Measurements from ENCODE around the gene RTP5. TPM values are rescaled to one million over a fixed set of nuclear protein-coding genes. Genes with fewer than 3 reads are reported as not detected.
A peak's percentile ranks its signal among the peaks of the same experiment; 100 is the strongest.

The RTP5 gene
- total and polyA plus RNA-seq, 10 donors = 0.34 to 2.2 (median 0.86) TPM

GRCh38 chr2:241867776-241868420 is 1.6 kb upstream of the RTP5 start:
- Histone ChIP-seq H3K9me3 (no peaks in the 10 kb centered on the region), H3K27ac (peak overlapping the region in 6 of 8 donors; percentile 13 to 85 (median 73)), H3K4me1 (peaks cover 0 to 88% (median 48%) of the 10 kb centered on the region in 6 donors), H3K36me3 (no peaks in the 10 kb centered on the region), H3K4me3 (peak overlapping the region in 1 of 8 donors; percentile 46), H3K27me3 (replicated peaks in 1 of 7) (peaks cover 0 to 93% (median 27%) of the 10 kb centered on the region in 7 donors)
- intact Hi-C loops (cut with DNase I; ENCODE audit: low total_unique reads) = no loop called here
- no peak for TF ChIP-seq POLR2A (IDR thresholded peaks at IDR 0.05)
- TF ChIP-seq POLR2AphosphoS5 (IDR thresholded peaks at IDR 0.05) = peak; percentile 60 to 84 (median 64)
- no peak for DNase-seq
- 30 to 52% (median 34%) methylated on average over 12 to 19 of the region's 19 CpGs for WGBS, 5 donors

- peak overlapping the region in 5 of 8 donors; percentile 67 to 85 (median 77) for H3K27ac ChIP-seq
- peaks cover 0 to 81% (median 40%) of the 10 kb centered on the region in 6 donors for H3K4me1 ChIP-seq
- H3K4me3 ChIP-seq = peak overlapping the region in 1 of 8 donors; percentile 46
- H3K9me3 ChIP-seq = no peaks in the 10 kb centered on the region
- H3K36me3 ChIP-seq = no peaks in the 10 kb centered on the region
- DNase-seq = no peak
- TF ChIP-seq POLR2A (IDR thresholded peaks at IDR 0.05) = no peak
- TF ChIP-seq POLR2AphosphoS5 (IDR thresholded peaks at IDR 0.05) = peak in 1 of 3 donors; percentile 17
- 46 to 57% (median 47%) methylated on average over 15 of the region's 15 CpGs for WGBS, 5 donors
- intact Hi-C loops (cut with DNase I; ENCODE audit: low total_unique reads) = no loop called here
- peaks cover 0 to 85% (median 20%) of the 10 kb centered on the region in 7 donors for H3K27me3 ChIP-seq (replicated peaks in 1 of 7)
Measured at GRCh38 chr2:241868661-241869081, 858 bp upstream of the RTP5 start.

- intact Hi-C loops (cut with DNase I; ENCODE audit: low total_unique reads) = loop anchor here (10.0 kb wide), 1 partner anchor 135 kb away; the partner anchor contains the start of gene D2HGDH
Measured at GRCh38 chr2:241870081-241870541, 582 bp downstream of the RTP5 start.

GRCh38 chr2:241870611-241871537 is 1.3 kb downstream of the RTP5 start:
- Histone ChIP-seq H3K27me3 (replicated peaks in 1 of 7) (peaks cover 0 to 63% (median 15%) of the 10 kb centered on the region in 7 donors), H3K36me3 (no peaks in the 10 kb centered on the region), H3K4me3 (peak overlapping the region in 1 of 8 donors; percentile 17), H3K9me3 (peaks cover 0 to 3% (median 0%) of the 10 kb centered on the region in 8 donors), H3K4me1 (peaks cover 0 to 66% (median 35%) of the 10 kb centered on the region in 6 donors), H3K27ac (peak overlapping the region in 5 of 8 donors; percentile 14 to 85 (median 58))
- intact Hi-C loops (cut with DNase I; ENCODE audit: low total_unique reads) = loop anchor here (10.0 kb wide), 1 partner anchor 136 kb away; the partner anchor contains the start of gene D2HGDH
- peak; percentile 87 for DNase-seq
- no peak for TF ChIP-seq POLR2A (IDR thresholded peaks at IDR 0.05)
- TF ChIP-seq POLR2AphosphoS5 (IDR thresholded peaks at IDR 0.05) = peak in 2 of 3 donors; percentile 19 to 59
- no peak for TF ChIP-seq CTCF (IDR thresholded peaks at IDR 0.05 in 8 of 11, conservative IDR thresholded peaks at IDR 0.05 in 3 of 11)
- WGBS, 5 donors = 35 to 63% (median 56%) methylated on average over 24 to 28 of the region's 28 CpGs

More at GRCh38 chr2:241870081-241870541, 582 bp downstream of the RTP5 start:
- Histone ChIP-seq H3K4me3 (no peak overlapping the region), H3K9me3 (peaks cover 0 to under 1% (median 0%) of the 10 kb centered on the region in 8 donors), H3K4me1 (peaks cover 0 to 67% (median 35%) of the 10 kb centered on the region in 6 donors), H3K27ac (peak overlapping the region in 3 of 8 donors; percentile 77 to 85 (median 79)), H3K36me3 (no peaks in the 10 kb centered on the region), H3K27me3 (replicated peaks in 1 of 7) (peaks cover 0 to 71% (median 15%) of the 10 kb centered on the region in 7 donors)
- 84 to 96% (median 93%) methylated on average over 14 to 28 of the region's 28 CpGs for WGBS, 5 donors
- TF ChIP-seq POLR2AphosphoS5 (IDR thresholded peaks at IDR 0.05) = no peak
- no peak for TF ChIP-seq CTCF (IDR thresholded peaks at IDR 0.05 in 8 of 11, conservative IDR thresholded peaks at IDR 0.05 in 3 of 11)
- no peak for TF ChIP-seq POLR2A (IDR thresholded peaks at IDR 0.05)
- no peak for DNase-seq
